Hindlimb muscle (tissue), 1 donor: ENCODE measurements around the gene ABO. TPM values are rescaled to one million over a fixed set of nuclear protein-coding genes. Genes with fewer than 3 reads are reported as not detected.

Experiments
- polyA plus RNA-seq: library from polyadenylated mRNA; unstranded; fragments of 120-200 nt; gene quantifications from one replicate; pipeline ENCODE4 v1.2.1, GENCODE V29; 2013; ENCODE audit not compliant: insufficient read length

The ABO gene
- polyA plus RNA-seq, 1 donor: 4.5 TPM

Other genes starting within 250 kb of the ABO start
- 58.8 TPM for gene GTF3C5, start 244.2 kb downstream of the ABO start, polyA plus RNA-seq
- 2.6 TPM for gene CEL, start 213.2 kb downstream of the ABO start, polyA plus RNA-seq
- 56.8 TPM for gene RALGDS, start 154.0 kb downstream of the ABO start, polyA plus RNA-seq
- 5.4 TPM for gene GBGT1, start 111.3 kb downstream of the ABO start, polyA plus RNA-seq
- not detected for gene OBP2B, start 66.0 kb downstream of the ABO start, polyA plus RNA-seq
- gene SURF6, start 61.0 kb upstream of the ABO start, polyA plus RNA-seq: 26.1 TPM
- gene MED22, start 72.9 kb upstream of the ABO start, polyA plus RNA-seq: 29.2 TPM
- 2,303 TPM for gene RPL7A, start 73.0 kb upstream of the ABO start, polyA plus RNA-seq
- 35.5 TPM for gene SURF1, start 81.3 kb upstream of the ABO start, polyA plus RNA-seq
- 13.9 TPM for gene SURF2, start 81.3 kb upstream of the ABO start, polyA plus RNA-seq
- gene SURF4, start 100.9 kb upstream of the ABO start, polyA plus RNA-seq: 89.8 TPM
- gene STKLD1, start 101.2 kb upstream of the ABO start, polyA plus RNA-seq: 1.5 TPM
- gene REXO4, start 142.8 kb upstream of the ABO start, polyA plus RNA-seq: 43.6 TPM
- 10.4 TPM for gene ADAMTS13, start 147.2 kb upstream of the ABO start, polyA plus RNA-seq
- 18.5 TPM for gene CACFD1, start 184.8 kb upstream of the ABO start, polyA plus RNA-seq
- 0.81 TPM for gene SLC2A6, start 203.9 kb upstream of the ABO start, polyA plus RNA-seq
- gene MYMK, start 249.8 kb upstream of the ABO start, polyA plus RNA-seq: 82.7 TPM